ENCODE results near the gene LRRC4C. TPM values are rescaled to one million over a fixed set of nuclear protein-coding genes. Genes with fewer than 3 reads are reported as not detected.

LRRC4C gene
- polyA plus RNA-seq, 1 of the 3 experiments (the other 2 are of a cell fraction): 0.16 TPM

DNA sequence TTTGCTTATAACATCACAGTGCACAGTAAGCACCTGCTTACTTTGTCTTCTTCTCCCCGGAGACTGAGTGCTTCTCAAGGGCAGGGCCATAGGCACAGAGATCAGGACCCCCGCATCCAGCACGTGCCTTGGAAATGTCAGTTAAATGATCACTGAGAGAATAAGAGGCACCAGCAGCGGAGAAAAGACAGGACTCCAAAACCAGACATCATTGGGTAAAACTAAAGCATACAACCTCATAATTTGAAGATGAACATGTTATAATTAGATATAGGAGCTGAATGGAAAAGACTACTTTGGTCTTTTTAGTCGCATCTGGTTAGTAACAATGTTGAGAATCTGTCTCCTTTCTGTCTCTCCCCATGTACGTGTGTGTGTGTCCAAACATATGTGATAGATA is 1279.9 kb downstream of the LRRC4C start:
- Histone ChIP-seq H3K79me2 (ENCODE audit: insufficient read depth) (no peaks in the 10 kb centered on the region), H3K9me3 (no peaks in the 10 kb centered on the region), H3K27me3 (ENCODE audit: insufficient read depth) (no peaks in the 10 kb centered on the region), H3K9ac (no peak overlapping the region), H3K9me2 (no peaks in the 10 kb centered on the region), H3F3A (replicated peaks; ENCODE audit: insufficient read depth) (no peaks in the 10 kb centered on the region), H3K27ac (ENCODE audit: low read depth in 2 of 2, low read length in 1 of 2) (no peak overlapping the region), H4K20me1 (ENCODE audit: insufficient read depth) (no peaks in the 10 kb centered on the region), H2AFZ (ENCODE audit: low read depth) (no peak overlapping the region), H3K4me3 (ENCODE audit: low read depth in 2 of 2, low read length in 1 of 2) (no peak overlapping the region), H3K36me3 (replicated peaks in 1 of 2; ENCODE audit: control insufficient read depth in 1 of 2, insufficient read depth in 2 of 2, low read length in 1 of 2) (no peaks in the 10 kb centered on the region), H3K4me2 (no peak overlapping the region), H3K4me1 (ENCODE audit: control insufficient read depth in 1 of 2, insufficient read depth in 2 of 2, low read depth in 1 of 2, low read length in 1 of 2) (peaks cover 0 to 15% of the 10 kb centered on the region in 2 experiments; a peak in 2 of 4 replicates)
- WGBS (ENCODE audit: low lambda C conversion rate): 70% methylated on average over 6 of the region's 6 CpGs
- POLR2A ChIA-PET: no interaction called here
- TF ChIP-seq SMC3 (IDR thresholded peaks at IDR 0.05; ENCODE audit: low read depth, low read length): no peak
- no peak for TF ChIP-seq USF2 (IDR thresholded peaks at IDR 0.05; ENCODE audit: borderline replicate concordance, low read depth, low read length)
- TF ChIP-seq EP300 (IDR thresholded peaks at IDR 0.05; ENCODE audit: borderline replicate concordance in 1 of 2, low read depth in 1 of 2, low read length in 1 of 2): peak in 1 of 2 experiments; percentile 45; a peak in 2 of 4 replicates
- TF ChIP-seq PBX3 (IDR thresholded peaks at IDR 0.05): no peak
- TF ChIP-seq, protein P1, sequence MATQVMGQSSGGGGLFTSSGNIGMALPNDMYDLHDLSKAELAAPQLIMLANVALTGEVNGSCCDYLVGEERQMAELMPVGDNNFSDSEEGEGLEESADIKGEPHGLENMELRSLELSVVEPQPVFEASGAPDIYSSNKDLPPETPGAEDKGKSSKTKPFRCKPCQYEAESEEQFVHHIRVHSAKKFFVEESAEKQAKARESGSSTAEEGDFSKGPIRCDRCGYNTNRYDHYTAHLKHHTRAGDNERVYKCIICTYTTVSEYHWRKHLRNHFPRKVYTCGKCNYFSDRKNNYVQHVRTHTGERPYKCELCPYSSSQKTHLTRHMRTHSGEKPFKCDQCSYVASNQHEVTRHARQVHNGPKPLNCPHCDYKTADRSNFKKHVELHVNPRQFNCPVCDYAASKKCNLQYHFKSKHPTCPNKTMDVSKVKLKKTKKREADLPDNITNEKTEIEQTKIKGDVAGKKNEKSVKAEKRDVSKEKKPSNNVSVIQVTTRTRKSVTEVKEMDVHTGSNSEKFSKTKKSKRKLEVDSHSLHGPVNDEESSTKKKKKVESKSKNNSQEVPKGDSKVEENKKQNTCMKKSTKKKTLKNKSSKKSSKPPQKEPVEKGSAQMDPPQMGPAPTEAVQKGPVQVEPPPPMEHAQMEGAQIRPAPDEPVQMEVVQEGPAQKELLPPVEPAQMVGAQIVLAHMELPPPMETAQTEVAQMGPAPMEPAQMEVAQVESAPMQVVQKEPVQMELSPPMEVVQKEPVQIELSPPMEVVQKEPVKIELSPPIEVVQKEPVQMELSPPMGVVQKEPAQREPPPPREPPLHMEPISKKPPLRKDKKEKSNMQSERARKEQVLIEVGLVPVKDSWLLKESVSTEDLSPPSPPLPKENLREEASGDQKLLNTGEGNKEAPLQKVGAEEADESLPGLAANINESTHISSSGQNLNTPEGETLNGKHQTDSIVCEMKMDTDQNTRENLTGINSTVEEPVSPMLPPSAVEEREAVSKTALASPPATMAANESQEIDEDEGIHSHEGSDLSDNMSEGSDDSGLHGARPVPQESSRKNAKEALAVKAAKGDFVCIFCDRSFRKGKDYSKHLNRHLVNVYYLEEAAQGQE (IDR thresholded peaks at IDR 0.05; ENCODE audit: low read depth, low read length): no peak
- DNase-seq: no peak
- CTCF ChIA-PET: interaction anchor here (0.9 to 1.7 kb wide), 5 partner anchors 12 to 115 kb away, joined by 3 to 6 read pairs (median 5); no protein-coding TSS in a partner anchor

- H3K27ac ChIP-seq (ENCODE audit: low read depth in 2 of 2, low read length in 1 of 2): peak overlapping the region in 1 of 2 experiments; percentile 75; a peak in 2 of 4 replicates
- H3K4me1 ChIP-seq (ENCODE audit: control insufficient read depth in 1 of 2, insufficient read depth in 2 of 2, low read depth in 1 of 2, low read length in 1 of 2): peaks cover 0 to 12% of the 10 kb centered on the region in 2 experiments; a peak in 2 of 4 replicates
- TF ChIP-seq JUND (IDR thresholded peaks at IDR 0.05) (no peak), GATA2 (CRISPR knock-in tag; IDR thresholded peaks at IDR 0.05) (peak; percentile 56), RCOR1 (IDR thresholded peaks at IDR 0.05; ENCODE audit: low read length) (0 out of 2 replicates have a peak, but pooled peaks have one; percentile 28), GABPA (IDR thresholded peaks at IDR 0.05; ENCODE audit: low read depth) (no peak), EP300 (IDR thresholded peaks at IDR 0.05; ENCODE audit: borderline replicate concordance in 1 of 2, low read depth in 1 of 2, low read length in 1 of 2) (0 out of 4 replicates have a peak, but pooled peaks of 1 of the 2 experiments have one; percentile 10), FOSL2 (IDR thresholded peaks at IDR 0.05; ENCODE audit: borderline replicate concordance, low read depth) (no peak)
- H3K27me3 ChIP-seq (ENCODE audit: insufficient read depth): no peaks in the 10 kb centered on the region
- no peaks in the 10 kb centered on the region for H3F3A ChIP-seq (replicated peaks; ENCODE audit: insufficient read depth)
- CTCF ChIA-PET: interaction anchor here (0.6 to 1.6 kb wide), 6 partner anchors 10 to 116 kb away, joined by 3 to 6 read pairs (median 4); no protein-coding TSS in a partner anchor
- DNase-seq: peak; percentile 29
- H4K20me1 ChIP-seq (ENCODE audit: insufficient read depth): no peaks in the 10 kb centered on the region
- no peaks in the 10 kb centered on the region for H3K79me2 ChIP-seq (ENCODE audit: insufficient read depth)
- no peaks in the 10 kb centered on the region for H3K9me2 ChIP-seq
- WGBS (ENCODE audit: low lambda C conversion rate): 24% methylated on average over 2 of the region's 2 CpGs
- no peaks in the 10 kb centered on the region for H3K9me3 ChIP-seq
- no peak overlapping the region for H3K4me2 ChIP-seq
- no peaks in the 10 kb centered on the region for H3K36me3 ChIP-seq (replicated peaks in 1 of 2; ENCODE audit: control insufficient read depth in 1 of 2, insufficient read depth in 2 of 2, low read length in 1 of 2)
- no peak overlapping the region for H2AFZ ChIP-seq (ENCODE audit: low read depth)
- POLR2A ChIA-PET: interaction anchor here (0.5 kb wide), 1 partner anchor 9 kb away, joined by 3 read pairs; no protein-coding TSS in a partner anchor
- H3K4me3 ChIP-seq (ENCODE audit: low read depth in 2 of 2, low read length in 1 of 2): no peak overlapping the region
- no peak overlapping the region for H3K9ac ChIP-seq
Observed at GRCh38 chr11:40178470-40178869, 1281.0 kb downstream of the LRRC4C start.

Data from SK-N-SH (cell line).